Cardiac fibroblast (primary cell): ENCODE measurements around the gene SCLT1.
A peak's percentile ranks its signal among the peaks of the same experiment; 100 is the strongest.
"Not testable (repeated sequence)": the region's sequence is repeated elsewhere in the genome, so short reads cannot be mapped to it uniquely, and the experiment has no call there.

ENCODE experiments used
- DNase-seq, 2 donors: peaks; one replicate each; pipeline versions ENCODE4 v3.0.0 to v3.0.0-alpha.2; 2010; ENCODE audit warnings: low read depth in 2 of 2
- H3K4me3 ChIP-seq, 2 donors: replicated peaks in 1 of 2; 1 replicate in 1 of 2; 2 replicates in 1 of 2; pipeline ENCODE4 v1.5.1; 2011; ENCODE audit warnings: low read depth in 2 of 2, low read length in 2 of 2, mild to moderate bottlenecking in 2 of 2, moderate library complexity in 1 of 2
- TF ChIP-seq, protein P1 (sequence below): IDR thresholded peaks from one replicate; pipeline ENCODE4 v1.5.1; 2011; ENCODE audit warnings: low read depth, mild to moderate bottlenecking, low read length, inconsistent platforms

The SCLT1 gene

DNA sequence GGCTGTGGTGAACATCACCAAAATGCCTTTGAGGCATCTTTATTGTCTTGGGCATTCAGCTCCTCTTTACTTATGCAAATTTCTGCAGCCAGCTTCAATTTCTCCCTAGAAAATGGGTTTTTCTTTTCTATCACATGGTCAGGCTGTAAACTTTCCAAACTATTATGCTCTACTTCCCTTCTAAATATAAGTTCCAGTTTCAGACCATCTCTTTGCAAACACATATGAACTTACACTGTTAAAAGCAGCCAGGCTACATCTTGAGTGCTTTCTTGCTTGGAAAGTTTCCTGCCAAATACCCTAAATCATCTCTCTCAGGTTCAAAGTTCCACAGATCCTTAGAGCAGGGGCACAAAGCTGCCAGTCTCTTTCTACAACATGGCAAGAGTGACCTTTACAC, 13.2 kb downstream of the SCLT1 start:
- DNase-seq = no peak
- no peak overlapping the region for H3K4me3 ChIP-seq

DNA sequence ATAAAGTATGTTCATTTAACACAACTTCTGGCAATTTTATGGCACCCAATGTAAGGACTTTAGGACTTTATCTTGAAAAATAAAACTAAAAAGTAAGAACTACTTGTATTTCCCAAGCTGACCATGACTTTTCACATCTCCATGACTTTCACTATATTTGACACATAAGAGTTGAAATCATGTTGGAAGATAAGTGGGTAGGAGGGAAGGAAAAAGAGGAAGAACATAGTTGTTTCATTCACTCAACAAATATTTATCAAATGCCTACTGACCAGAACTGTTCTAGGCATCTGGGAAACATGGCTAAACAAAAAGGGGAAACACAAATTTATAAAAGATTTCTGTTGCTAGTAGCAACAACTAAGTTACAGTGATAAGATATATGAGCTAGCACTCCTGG, 16.0 kb downstream of the SCLT1 start:
- no peak overlapping the region for H3K4me3 ChIP-seq
- TF ChIP-seq, protein P1, sequence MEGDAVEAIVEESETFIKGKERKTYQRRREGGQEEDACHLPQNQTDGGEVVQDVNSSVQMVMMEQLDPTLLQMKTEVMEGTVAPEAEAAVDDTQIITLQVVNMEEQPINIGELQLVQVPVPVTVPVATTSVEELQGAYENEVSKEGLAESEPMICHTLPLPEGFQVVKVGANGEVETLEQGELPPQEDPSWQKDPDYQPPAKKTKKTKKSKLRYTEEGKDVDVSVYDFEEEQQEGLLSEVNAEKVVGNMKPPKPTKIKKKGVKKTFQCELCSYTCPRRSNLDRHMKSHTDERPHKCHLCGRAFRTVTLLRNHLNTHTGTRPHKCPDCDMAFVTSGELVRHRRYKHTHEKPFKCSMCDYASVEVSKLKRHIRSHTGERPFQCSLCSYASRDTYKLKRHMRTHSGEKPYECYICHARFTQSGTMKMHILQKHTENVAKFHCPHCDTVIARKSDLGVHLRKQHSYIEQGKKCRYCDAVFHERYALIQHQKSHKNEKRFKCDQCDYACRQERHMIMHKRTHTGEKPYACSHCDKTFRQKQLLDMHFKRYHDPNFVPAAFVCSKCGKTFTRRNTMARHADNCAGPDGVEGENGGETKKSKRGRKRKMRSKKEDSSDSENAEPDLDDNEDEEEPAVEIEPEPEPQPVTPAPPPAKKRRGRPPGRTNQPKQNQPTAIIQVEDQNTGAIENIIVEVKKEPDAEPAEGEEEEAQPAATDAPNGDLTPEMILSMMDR = no peak
- no peak for DNase-seq

More for the DNA sequence above, 13.2 kb downstream of the SCLT1 start:
- TF ChIP-seq, protein P1 = no peak

DNA sequence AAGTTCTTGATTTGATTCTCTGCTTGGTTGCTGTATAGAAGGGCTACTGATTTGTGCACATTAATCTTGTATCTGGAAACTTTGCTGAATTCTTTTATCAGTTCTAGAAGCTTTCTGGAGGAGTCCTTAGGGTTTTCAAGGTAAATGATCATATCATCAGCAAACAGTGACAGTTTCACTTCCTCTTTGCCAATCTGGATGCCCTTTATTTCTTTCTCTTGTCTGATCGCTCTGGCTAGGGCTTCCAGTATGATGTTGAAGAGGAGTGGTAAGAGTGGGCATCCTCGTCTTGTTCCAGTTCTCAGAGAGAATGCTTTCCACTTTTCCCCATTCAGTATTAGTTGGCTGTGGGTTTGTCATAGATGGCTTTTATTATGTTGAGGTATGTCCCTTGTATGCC, 23.8 kb downstream of the SCLT1 start:
- not testable (repeated sequence) for H3K4me3 ChIP-seq, DNase-seq

DNA sequence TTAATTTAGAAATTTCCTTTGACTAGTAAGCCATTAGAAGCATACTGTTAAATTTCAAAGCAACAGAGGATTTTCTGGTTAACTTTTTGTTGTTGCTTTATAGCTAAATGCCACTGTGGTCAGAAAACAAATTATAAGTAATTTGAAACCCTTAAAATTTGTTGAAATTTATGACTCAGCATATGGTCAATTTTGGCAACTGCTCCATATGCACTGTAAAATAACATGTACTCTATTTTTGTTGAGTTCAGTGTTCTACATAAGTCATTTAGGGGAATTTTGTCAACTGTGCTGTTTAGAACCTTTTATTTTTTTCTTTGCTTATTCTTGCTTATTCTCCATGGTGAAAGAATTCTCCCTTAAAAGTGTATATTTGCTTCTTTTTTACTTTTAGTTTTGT, 28.6 kb downstream of the SCLT1 start:
- no peak overlapping the region for H3K4me3 ChIP-seq
- DNase-seq = peak; percentile 62 to 76
- TF ChIP-seq, protein P1 = no peak

DNA sequence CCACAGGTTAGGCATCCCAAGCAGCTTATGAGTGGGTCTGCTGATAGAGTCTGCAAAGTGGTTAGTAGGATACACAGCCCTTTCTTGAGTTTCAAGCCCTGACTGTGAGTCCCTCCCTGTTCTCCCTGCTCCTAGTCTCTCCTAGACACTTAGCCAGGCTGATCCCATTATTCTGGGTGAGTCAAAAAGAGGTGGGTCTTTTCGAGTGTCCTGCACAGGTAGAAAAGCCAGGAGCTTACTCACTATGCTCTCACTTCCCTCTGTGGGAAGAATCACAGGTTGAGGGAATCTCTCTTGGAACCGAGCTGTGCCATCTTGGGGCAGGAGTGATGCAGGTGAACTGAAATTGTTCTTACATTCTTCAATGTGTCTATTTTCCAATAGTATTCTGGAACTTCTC, 29.7 kb downstream of the SCLT1 start:
- no peak overlapping the region for H3K4me3 ChIP-seq
- TF ChIP-seq, protein P1 = no peak
- no peak for DNase-seq

DNA sequence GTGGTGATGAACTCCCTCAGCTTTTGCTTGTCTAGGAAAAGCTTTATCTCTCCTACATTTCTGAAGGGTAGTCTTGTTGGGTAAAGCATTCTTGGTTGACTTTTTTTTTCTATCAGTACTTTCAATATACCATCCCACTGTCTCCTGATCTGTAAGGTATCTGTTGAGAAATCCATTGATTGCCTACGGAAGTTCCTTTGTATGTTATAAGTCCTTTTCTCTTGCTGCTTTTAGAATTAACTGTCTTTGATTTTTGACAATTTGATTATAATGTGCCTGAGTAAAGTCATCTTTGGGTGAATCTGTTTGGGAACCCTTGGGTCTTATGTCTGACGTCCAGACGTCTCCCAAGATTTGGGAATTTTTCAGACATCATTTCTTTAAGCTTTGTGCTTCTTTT, 30.8 kb downstream of the SCLT1 start:
- TF ChIP-seq, protein P1 = no peak
- no peak for DNase-seq
- H3K4me3 ChIP-seq = no peak overlapping the region

DNA sequence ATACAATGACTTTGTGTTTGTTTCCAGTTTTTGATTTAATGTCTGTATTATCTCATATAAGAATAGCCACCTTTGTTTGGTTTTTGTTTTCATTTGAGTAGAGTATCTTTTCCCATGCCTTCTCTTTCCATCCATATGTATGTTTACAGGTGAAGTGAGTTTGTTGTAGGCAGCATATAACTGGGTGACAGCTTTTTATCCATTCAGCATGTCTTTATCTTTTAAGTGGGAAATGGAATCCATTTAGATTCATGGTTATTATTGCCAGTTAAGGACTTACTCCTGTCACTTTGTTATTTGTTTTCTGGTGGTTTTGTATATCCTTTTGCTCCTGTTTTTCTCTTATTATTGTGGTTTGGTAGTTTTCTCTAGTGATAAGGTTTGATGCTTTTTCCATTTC, 34.3 kb downstream of the SCLT1 start:
- DNase-seq = no peak
- TF ChIP-seq, protein P1 = no peak
- H3K4me3 ChIP-seq = no peak overlapping the region
